HG03378 (cell line): Measurements from ENCODE around the gene HNRNPUL1.
"Not testable (repeated sequence)": the region's sequence is repeated elsewhere in the genome, so short reads cannot be mapped to it uniquely, and the experiment has no call there.

ENCODE experiments used
- ATAC-seq: cut with Tn5 transposase; IDR thresholded peaks from one replicate; pipeline ENCODE4 v1.9.1; 2021; ENCODE audit warnings: mild to moderate bottlenecking, moderate library complexity; ENCODE audit not compliant: unreplicated experiment

HNRNPUL1 gene

DNA sequence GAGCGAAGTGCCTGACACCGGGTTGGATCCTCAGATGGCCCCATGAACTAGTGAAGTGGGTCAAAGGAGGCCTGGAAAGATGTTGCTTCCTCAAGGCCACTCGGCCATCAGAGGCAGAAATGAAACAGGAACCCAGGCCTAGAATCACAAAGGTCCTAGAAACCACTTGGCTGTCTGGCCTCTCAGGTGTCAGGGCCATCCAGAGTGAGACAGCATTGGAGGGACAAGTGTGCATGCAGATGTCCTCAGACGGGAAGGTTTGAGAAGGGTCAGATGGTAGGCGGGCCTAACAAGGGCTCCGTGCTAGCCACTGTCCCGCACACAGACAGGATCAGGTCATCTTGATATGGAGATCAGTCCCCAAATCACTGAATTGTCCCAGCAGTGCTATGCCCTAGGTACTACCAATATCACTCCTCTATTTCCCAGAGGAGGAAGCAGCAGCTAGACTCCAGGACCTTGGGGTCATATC lies 60.1 kb downstream of the HNRNPUL1 start:
- no peak for ATAC-seq

DNA sequence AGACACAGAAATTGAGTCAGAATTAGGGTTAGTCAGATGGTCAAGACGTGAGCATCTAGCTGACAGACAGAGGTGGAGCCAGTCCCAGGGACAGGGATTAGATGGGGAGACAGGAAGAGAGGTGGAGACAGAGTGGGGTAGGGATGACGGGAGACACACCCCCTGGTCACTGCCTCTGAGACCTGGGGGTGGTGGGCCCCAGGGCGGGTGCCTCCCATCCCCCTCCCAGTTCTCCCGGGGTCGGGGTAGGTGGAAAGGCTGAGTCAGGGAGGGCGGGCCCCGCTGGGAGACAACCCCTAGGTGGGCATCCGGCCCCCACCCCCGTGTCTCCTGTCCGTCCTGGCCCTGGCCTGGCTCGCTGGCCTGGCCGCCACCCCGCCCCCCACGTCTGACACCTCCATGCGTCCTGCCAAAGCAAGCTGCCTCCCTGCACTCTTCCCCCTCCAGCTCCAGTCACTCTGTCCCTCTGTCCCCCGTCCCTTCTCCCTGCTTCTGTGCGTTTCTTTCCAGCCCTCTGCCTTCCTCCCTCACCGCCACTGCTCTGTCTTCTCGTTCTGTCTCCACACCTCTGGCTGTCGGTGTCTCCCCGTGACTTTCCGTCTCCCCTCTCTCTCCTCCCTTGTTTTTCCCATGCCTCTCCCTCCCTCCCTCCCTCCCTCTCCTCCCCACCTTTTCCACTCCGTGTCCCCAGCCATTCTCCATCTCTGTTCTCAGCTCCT lies 60.9 kb downstream of the HNRNPUL1 start:
- ATAC-seq = no peak

DNA sequence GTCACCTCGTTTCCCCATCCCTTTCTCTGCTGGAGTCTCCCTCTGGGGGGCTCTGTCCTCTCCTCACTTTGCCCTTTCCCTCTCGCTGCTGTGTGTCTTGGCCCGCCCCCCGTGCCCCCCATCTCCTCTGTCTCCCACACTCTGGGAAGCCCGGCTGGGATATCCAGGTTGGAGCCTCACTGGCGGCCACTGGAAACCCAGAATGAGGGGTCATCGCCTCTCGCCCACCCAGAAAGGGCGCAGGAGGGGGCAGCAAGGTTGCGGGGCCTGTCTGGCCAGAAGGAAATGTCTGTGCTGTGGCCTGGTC lies 61.4 kb downstream of the HNRNPUL1 start:
- ATAC-seq = no peak

- ATAC-seq = no peak
Measured at GRCh38 chr19:41325947-41326706, 62.0 kb downstream of the HNRNPUL1 start.

DNA sequence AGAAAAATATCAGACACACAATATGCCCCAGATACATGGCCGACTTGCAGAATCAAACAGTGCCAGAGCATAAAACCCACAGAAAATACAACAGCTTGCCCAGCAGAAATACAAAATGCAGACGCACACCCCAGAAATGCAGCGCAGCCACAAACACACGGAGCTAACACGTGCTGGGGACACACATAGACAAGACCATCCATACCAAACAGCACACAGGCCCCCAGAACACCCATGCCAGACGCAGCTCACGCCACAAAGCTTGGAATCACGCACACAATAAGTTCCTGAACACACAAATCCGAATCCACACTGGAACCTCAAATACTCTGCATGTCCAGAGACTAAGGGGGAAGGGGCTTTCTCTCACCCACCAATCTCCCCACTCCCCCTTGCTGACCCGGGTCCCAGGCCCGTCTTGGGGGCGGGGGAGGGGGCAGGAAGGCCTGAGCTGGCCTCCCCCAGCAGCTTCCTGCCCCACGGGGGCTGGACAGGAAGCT lies 63.0 kb downstream of the HNRNPUL1 start:
- no peak for ATAC-seq

GRCh38 chr19:41327576-41328156 lies 63.5 kb downstream of the HNRNPUL1 start:
- no peak for ATAC-seq

DNA sequence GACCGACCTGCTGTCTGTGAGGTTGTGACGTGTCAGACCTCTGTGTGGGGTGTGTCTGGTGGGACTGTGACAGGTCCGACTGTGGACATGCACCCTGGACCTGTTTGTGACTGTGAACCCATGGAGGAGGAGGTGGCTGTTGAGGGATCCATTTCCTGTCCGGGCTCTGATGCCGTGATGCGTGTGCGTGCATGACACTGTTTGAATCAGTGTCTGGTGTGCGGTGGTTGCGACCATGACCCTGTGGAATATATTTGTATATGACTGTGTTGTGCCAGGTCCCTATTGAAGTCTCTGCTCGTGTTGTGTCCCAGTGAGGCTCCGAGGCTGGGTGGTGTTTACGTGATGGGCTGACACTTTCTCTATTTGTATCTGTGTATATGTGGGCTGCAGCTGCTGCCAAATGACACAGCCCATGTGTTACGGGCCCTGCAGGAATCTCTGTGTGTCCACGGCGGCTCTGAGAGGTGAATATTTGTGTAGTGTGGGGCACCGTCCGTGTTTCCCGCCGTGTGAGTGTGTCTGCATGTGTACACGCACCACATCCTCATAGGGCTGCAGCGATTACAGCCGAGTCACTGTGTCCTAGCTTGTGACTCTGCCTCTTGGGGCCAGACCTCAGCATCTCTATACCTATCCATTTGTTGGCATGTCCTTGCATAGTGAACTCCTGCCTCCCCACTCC lies 64.1 kb downstream of the HNRNPUL1 start:
- no peak for ATAC-seq

- no peak for ATAC-seq
Measured at GRCh38 chr19:41328842-41329225, 64.7 kb downstream of the HNRNPUL1 start.

DNA sequence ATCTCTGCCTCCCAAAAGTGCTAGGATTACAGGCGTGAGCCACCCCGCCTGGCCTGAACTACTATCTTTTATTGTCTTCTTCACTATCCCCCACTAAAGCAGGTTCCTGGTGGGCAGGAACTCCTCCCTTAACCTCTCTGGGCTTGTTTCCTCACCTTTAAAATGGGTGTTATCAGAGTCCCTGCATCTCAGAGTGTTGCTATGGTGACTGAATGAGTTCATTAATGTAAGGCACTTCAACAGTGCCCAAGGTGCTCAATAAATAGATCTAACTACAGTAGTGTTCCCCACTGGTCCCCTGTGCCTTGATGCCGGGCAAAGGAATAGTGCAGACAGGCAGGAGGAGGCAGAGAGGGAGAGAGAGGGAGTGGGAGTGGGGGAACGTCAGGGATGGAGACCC lies 66.3 kb downstream of the HNRNPUL1 start:
- ATAC-seq = no peak

GRCh38 chr19:41330946-41331678 lies 66.9 kb downstream of the HNRNPUL1 start:
- no peak for ATAC-seq

- ATAC-seq = no peak
Measured at GRCh38 chr19:41332000-41332399, 67.8 kb downstream of the HNRNPUL1 start.

GRCh38 chr19:41332468-41332867 lies 68.3 kb downstream of the HNRNPUL1 start:
- ATAC-seq = no peak

GRCh38 chr19:41334793-41335192 lies 70.6 kb downstream of the HNRNPUL1 start:
- no peak for ATAC-seq

GRCh38 chr19:41335467-41335866 lies 71.3 kb downstream of the HNRNPUL1 start:
- no peak for ATAC-seq

GRCh38 chr19:41339936-41340335 lies 75.8 kb downstream of the HNRNPUL1 start:
- ATAC-seq = no peak

- no peak for ATAC-seq
Measured at GRCh38 chr19:41341669-41342490, 77.7 kb downstream of the HNRNPUL1 start.

GRCh38 chr19:41344162-41344561 lies 80.0 kb downstream of the HNRNPUL1 start:
- no peak for ATAC-seq

DNA sequence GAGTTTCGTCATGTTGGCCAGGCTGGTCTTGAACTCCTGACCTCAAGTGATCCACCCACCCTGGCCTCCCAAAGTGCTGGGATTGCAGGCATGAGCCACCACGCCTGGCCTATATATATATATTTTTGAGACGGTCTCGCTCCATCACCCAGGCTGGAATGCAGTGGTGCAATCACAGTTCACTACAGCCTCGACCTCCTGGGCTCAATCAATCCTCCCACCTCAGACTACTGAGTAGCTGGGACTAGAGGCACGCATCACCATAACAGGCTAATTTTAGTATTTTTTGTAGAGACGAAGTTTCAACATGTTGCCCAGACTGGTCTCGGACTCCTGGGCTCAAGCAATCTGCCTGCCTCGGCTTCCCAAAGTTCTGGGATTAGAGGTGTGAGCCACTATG lies 82.7 kb downstream of the HNRNPUL1 start:
- ATAC-seq = not testable (repeated sequence)

GRCh38 chr19:41350735-41351338 lies 86.7 kb downstream of the HNRNPUL1 start:
- ATAC-seq = peak; percentile 2
